HG03135 (cell line): ENCODE data around the gene TTLL10.
"Not testable (repeated sequence)": the region's sequence is repeated elsewhere in the genome, so short reads cannot be mapped to it uniquely, and the experiment has no call there.

Experiments used
- ATAC-seq: cut with Tn5 transposase; IDR thresholded peaks from one replicate; pipeline ENCODE4 v1.9.1; 2021; ENCODE audit warnings: mild to moderate bottlenecking, moderate library complexity; ENCODE audit not compliant: unreplicated experiment

Gene TTLL10

DNA sequence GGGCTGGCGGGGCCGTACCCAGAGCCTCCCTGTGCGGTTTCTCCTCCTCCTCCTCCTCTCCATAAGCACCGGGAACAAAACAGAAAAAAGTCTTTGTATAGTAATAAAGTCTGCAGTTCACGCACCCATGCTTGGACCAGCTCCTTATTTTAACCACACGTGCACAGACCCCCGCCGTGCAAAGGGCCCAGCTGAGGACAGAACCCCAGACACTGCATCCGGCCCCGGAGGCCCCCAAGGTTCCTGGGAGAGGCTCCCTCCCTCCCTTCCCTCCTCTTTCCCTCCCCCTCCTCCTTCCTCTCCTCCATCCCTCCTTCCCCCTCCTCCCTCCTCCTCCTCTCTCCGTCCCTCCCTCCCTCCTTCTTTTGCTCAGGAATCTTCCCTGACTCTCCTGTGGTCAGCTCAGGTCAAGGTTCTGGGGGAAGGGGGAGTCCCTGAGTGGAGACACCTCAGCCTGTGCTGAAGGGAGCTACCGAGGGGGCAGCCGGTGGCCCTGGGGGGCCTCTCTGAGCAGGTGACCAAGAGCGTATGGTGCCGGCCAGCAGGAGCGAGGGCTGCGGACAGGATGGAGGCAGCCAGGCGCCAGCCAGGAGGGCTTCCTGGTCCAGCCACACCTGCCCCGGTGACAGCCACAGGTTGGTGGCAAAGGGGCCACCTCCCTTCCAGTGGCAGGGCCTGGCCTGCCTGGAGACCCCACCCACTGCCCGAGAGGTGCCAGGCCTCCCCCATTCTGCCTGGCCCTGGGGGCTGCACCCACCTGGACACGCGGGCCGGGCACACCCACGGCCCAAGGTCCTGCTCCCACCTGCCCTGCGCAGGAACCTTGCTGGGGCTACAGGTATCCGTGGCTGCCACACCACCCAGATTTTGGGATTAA lies 3.2 kb upstream of the TTLL10 start:
- ATAC-seq: no peak

DNA sequence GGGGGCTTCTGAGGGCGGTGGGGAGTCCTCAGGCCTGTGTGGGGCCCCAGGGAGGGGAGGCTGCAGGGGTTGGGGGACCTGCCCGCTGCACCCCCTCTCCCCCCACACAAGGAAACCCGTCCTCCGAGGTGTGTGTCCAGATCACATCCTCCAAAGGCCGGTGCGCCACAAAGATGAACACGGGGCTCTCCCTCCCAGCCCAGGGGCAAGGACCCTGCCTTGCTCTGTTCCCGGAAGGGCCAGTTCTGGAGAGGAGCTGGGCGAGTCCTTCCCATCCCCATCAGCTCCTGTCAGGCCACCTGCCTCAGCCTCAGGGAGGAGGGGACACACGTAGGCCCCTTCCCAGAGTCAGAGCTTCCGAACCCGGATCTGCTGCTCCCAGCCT lies 2.5 kb upstream of the TTLL10 start:
- no peak for ATAC-seq

DNA sequence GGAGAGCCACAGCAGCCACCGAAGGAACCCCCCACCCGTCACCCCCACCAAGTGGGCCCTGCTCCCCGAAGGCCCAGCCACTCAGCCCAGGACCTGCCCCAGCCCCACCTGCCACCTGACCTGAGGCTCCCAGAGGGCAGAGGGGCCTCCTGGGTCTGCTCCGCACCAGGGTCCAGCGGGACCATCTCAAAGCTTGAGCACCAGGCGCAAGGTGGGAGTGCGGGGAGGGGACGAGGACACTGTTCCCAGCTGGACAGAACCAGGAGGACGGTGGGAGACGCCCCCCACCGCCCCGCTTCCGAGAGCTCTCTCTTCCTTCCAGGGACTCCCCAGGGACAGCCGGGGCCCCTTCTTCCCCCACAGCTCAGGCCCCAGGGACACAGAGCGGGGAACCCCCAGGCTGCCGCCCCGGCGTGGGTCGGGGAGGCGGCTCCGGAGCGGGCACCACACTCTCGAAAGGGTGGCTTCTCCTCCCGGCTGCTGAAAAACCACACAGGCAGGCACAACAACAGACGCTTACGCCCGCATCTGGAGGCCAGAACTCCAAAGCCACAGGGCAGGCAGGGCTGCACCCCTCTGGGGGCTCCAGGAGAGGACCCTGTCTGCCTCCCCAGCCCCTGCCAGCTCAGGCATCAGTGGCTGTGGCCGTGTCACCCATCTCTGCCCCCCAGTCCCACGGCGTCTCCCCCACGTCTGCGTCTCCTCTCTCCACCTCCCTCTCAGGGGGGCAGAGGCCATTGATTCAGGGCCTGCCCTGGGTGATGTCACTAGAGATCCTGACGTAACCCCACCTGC lies 1.9 kb upstream of the TTLL10 start:
- no peak for ATAC-seq

DNA sequence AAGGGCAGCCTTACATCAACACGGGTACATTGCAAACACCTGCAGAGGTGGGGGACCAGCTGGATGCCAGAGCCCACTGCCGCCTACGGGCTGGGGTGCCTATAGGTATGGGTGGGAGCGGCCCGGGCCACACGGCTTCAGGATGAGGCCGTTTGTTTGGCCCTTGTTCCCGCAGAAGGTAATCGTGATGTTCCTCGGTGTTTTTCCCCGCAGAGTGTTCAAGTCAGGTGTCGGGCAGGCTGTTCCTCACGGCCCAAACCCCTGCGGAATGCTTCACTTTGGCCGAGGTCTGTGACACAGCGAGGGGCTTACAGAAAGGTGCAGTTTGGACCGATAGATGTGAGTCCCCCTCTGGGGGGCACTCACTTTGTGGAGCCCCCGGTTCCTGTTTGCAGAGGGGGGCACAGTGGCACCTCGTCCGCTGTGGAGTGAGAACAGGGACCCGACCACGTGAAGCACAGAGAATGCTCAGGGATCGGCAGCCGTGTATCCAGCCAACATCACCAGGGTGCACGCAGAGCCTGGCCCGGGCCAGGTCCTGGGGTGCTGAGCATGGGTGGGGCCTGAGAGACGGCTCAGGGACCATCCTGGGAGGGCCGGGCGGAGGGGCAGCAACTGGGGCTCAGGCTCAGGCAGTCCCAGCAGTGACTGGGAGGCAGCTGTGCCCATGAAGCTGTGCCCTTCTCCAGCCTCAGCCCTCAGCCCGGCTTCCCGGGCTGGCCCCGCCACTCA lies 453 bp upstream of the TTLL10 start:
- ATAC-seq: no peak

DNA sequence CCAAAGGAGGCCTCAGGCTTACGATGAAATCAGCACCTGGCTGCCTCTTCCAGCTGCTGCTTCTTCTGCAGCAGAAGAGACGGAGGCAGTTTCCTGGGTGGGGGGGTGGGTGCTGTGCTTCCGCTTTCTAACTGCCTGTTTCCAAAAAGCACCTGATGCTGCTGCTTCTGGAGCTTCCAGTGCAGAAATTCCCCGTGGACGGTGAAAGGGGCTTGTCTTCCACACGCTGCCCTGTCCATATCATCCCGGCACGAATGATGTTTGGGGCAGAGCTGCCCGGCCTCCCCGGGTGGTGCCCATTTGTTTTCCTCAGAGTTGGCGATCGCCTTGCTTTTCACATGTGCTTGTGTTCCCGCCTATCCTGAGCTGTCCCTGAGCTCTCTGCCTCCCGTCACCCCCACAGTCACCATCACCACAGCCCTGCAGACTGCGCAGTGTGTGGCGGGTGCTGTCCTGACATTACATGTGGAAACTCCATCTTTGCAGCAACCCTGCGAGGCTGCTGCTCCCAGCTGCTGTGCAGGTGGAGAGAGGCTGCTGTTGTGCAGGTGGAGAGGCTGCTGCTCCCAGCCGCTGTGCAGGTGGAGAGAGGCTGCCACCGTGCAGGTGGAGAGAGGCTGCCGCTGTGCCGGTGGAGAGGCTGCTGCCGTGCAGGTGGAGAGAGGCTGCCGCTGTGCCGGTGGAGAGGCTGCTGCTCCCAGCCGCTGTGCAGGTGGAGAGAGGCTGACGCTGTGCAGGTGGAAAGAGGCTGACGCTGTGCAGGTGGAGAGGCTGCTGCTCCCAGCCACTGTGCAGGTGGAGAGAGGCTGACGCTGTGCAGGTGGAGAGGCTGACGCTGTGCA lies 1.8 kb downstream of the TTLL10 start:
- ATAC-seq: no peak

DNA sequence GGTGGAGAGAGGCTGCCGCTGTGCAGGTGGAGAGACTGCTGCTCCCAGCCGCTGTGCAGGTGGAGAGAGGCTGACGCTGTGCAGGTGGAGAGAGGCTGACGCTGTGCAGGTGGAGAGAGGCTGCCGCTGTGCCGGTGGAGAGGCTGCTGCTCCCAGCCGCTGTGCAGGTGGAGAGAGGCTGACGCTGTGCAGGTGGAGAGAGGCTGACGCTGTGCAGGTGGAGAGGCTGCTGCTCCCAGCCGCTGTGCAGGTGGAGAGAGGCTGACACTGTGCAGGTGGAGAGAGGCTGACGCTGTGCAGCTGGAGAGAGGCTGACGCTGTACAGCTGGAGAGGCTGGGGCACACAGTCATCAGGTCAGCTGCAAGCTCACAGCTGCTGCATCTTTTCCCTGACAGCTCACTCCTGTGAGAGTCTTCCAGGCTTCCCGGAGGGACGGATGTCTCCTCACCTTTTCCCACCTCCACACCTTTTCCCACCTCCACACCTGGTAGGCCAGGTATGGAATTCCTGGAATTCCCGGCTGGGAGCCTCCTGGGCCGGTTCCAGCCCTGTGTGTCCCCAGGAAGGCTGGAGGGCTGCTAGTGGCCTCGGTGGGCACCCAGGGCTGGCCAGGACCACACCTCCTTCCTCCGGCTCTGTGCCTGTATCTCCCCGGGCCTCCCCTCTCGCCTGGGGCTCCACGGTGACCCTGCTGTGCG lies 2.5 kb downstream of the TTLL10 start:
- not testable (repeated sequence) for ATAC-seq

DNA sequence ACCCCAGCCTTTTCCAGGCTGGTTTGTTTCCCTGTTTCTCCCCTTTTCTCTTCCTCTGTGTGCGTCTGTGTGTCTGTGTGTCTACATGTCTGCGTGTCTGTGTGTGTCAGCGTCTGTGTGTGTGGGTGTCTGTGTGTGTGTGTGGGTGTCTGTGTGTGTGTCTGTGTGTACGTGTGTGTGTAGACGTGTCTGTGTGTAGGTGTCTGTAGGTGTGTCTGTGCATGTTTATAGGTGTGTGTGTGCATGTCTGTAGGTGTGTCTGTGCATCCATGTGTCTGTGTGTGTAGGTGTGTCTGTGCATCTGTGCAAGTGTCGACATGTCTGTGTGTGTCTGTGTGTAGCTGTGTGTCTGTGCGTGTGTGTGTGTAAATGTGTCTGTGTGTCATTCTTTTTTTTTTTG lies 3.3 kb downstream of the TTLL10 start:
- no peak for ATAC-seq

DNA sequence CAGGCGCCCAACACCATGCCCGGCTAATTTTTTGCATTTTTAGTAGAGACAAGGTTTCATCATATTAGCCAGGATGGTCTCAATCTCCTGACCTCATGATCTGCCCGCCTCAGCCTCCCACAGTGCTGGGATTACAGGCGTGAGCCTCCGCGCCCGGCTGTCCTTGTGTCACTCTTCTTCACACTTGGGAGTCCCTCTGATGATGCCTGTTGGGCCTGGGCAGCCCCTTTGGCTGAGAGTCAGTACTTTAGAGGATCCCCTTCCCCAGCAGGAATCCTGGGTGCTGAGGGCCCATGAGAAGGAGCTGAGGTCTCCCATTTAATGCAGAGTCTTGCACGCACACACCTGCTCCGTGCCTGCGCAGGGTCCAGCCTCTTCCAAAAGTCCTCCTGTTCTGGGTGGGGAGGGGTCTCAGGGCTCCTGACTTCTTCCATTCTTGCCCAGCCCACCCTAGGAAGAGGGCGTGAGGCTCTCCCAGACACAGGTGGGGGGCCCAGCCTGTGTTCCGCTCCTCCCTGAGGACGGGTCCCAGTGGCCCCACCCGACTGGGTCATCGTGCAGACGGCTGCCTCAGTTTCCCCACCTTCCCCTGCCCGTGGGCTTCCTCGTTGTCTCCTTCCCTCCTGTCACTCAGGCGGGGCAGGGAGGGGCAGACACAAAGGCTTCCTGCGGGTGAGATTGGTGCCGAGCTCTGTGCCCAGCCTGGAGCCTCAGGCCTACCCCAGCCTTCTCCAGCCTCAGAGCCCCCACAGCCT lies 3.9 kb downstream of the TTLL10 start:
- ATAC-seq: no peak

DNA sequence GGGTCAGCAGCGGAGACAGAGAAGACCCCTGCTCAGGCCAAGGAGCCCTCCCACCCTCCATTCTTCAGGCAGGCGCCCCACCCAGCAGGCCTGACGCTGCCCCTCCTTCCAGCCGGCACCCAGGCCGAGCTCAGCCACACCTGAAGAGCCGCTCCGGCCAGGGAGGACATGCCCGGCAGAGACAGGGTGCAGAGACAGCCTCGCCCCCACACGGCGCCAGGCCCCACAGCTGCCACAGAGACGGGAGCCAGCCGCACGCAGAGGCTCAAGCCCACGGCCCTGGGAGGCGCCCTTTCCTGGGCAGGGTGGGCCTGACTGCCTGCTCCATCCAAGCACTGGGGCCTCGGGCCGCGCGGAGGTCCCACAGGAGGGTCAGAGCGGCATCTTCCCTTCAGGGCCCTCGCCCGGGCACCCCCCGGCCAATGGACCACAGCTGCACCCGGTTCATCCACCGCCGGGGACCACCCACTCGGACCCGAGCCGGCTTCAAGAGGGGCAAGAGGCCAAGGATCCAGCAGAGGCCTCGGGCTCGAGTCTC lies 5.2 kb downstream of the TTLL10 start:
- ATAC-seq: no peak

DNA sequence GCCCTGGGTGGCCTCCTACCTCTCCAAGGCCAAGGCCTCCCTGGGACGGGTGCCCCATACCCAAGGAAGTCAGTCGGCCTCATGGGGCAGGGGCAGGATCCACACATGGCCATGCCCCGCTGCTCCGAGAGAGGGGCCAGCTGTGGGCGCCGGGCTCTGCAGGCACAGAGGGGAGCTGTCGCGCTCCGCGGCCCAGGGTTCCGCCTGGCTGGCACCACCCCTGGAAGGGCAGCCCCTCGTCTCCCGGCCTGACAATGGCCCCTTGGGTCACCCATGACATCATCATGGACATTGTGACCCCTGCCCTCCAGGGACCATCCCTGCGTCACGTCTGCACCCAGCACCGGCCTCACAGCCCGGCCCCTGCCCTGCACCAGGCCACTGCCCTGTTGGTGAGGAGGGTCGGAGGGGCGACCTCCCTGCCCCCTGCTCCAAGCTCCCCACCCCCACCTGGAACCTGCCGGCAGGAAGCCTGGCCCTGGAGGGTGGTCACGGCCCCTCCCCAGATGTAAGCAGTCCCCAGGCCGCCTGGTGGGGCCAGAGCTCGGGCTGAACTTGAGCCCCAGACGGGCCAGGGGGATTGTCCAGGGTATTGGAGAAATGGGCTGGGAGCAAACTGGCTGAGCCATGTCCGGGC lies 5.8 kb downstream of the TTLL10 start:
- no peak for ATAC-seq

DNA sequence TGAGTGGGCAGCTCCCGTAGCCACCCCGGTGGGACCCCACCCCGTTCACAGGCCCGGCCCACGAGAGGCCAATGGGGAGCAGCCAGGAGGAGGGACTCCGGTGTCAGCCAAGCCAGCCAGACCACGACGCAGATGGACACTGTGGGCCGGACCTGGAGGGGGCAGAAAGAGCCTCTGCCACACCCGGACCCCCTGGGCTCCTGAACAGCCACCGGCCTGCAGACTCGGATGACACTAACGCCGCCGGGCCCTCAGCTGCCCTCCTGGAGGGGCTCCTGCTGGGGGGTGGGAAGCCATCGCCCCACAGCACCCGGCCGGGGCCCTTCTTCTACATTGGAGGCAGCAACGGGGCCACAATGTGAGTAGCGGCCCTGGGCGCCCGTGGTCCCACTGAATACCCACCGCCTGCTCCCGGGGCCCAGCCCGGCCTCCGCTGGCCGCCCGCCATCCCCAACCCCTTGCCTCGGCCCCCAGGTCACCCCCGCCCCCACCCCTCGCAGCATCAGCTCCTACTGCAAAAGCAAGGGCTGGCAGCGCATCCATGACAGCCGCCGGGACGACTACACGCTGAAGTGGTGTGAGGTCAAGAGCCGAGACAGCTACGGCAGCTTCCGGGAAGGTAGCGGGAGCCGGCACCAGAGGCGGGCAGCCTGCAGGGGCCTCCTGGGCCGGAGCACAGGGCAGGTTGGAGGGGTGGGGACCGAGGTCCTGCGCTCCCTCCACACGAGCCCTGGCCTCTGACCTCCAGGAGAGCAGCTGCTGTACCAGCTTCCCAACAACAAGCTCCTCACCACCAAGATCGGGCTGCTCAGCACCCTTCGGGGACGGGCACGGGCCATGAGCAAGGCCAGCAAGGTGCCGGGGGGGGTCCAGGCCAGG lies 6.5 kb downstream of the TTLL10 start:
- no peak for ATAC-seq

DNA sequence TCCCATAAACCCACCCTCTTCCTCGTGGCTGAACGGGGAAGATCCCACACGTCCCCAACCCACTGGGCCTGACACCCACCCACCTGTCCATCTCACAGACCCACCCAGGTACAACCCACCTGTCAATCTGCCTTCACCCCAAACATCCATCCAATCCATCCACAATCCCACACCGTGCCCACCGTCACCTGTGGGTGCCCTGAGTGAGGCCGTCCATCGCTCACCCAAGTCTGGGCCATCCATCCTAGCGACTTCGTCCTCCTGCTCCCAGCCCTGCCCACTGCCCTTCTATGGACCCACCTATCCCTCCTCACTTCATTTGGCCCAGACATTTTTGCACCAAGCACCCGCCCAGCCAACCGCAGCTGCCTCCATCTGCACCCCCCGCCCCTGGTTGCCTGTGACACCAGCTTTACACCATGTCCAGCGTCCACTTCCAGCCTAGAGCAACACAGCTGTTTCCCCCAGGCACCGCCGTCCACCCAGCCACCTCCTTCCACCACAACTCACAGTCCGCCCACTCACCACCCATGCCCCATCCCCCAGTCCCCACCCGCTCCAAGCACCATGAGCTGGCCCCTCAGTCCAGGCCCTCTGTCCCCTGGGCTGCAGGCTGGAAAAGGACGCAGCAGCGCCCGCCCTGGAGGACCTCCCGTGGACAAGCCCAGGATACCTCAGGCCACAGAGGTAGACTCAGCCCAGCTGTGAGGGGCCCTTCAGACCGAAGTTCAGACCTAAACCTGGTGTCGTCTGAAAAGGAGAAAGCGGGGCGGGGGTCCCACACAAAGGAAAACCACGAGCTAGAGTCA lies 7.7 kb downstream of the TTLL10 start:
- no peak for ATAC-seq

DNA sequence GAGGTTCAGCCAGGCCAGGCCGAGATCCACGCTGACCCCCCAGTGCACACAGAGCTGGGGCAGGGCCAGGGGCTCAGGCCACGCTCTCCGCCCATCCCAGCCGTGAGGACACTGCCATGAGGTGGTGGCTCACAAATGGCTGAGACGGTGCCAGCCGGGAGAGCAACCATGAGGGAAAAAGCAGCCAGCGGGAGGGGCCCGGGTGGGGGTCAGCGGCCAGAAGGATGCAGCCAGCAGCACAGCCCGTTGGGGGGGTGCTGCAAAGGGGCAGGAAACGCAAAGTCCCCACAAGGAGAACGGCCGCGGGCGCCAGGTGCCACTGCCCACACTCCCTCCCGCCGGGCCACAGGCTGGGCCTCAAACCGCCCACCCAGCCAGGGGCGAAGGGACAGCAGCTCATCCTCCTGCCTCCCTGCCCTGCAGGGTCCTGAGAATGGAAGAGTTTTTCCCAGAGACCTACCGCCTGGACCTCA lies 8.3 kb downstream of the TTLL10 start:
- no peak for ATAC-seq

DNA sequence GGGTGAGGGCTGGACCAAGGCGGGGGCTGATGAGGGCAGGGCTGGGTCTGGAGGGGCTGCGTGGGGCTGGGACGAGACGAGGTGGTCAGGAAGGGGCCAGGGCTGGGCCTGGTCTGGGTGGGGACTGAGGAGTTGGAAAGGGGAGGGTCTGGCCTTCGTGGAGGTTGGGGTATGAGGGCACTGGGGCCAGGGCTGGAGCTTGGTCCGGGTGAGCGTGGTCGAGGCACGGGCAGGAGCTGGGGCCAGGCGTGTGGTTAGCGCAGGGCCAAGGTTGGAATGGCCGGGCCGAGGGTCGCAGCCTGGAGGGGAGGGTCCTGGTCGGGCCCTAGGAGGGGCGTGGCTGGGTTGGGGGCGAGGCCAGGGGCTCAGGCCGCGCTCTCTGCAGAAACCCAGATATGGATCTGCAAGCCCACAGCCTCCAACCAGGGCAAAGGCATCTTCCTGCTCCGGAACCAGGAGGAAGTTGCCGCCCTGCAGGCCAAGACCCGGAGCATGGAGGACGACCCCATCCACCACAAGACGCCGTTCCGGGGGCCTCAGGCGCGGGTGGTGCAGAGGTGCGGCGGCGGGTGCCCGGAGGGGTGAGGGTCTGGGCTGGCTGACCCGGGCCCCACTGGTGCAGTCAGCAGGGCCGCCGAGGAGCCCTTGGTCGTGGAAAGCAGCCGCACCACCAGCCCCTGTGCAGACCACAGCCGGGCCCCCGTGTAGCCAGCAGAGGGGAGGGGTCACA lies 9.0 kb downstream of the TTLL10 start:
- ATAC-seq: no peak

DNA sequence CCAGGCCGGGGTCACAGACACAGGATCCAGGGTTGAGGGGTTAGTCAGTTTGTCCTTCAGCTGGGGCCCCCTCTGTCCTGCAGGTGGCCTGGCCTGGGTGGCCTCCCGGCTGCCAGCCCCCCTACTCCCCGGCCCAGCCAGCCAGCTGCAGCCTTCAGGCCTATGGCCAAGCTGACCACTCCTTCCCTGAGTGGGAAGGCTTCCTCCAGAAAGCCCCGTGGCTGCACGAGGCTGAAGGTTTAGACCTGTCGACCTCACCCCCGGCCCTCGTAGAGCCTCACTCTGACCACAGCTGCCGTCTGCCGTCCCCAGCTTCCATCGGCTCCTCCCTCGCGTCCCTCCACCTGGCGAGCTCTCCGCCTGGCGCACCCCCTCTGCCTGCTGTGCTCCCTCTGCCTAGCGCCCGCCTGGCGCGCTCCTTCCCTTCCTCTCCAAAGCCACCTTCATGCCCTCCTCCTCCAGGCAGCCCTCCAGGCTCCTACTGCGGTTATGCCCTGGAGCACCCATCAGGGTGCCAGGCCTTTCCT lies 9.6 kb downstream of the TTLL10 start:
- ATAC-seq: no peak
